Activated CD4-positive, alpha-beta T cell treated with anti-CD3 and anti-CD28 coated beads for 36 hours (primary cell): ENCODE measurements around the gene DENND1C. TPM values are rescaled to one million over a fixed set of nuclear protein-coding genes. Genes with fewer than 3 reads are reported as not detected.

ENCODE experiments used
- ATAC-seq: fragments of 200-7000 bp; cut with Tn5 transposase; one replicate; pipeline ENCODE4 v1.10.0; 2021; ENCODE audit warnings: mild to moderate bottlenecking, moderate library complexity
- CTCF ChIA-PET: fragments of 350-600 bp; sonication (Branson Sonifier 250); formaldehyde crosslinking; loops from one replicate; lab custom pipeline; 2021; ENCODE audit warnings: antibody characterized with exemption; lab: Charles Lee
- POLR2A ChIA-PET: fragments of 350-600 bp; sonication (Branson Sonifier 250); formaldehyde crosslinking; loops from one replicate; lab custom pipeline; 2021; ENCODE audit warnings: antibody characterized with exemption, inconsistent platforms; lab: Charles Lee
- DNase-seq: peaks from one replicate; pipeline ENCODE4 v3.0.0-alpha.2; 2020
- H3K27ac Mint-ChIP-seq: one replicate; pipeline ENCODE4 v1.8.0; 2021; ENCODE audit warnings: mixed read lengths
- H3K27me3 Mint-ChIP-seq: one replicate; pipeline ENCODE4 v1.8.0; 2021; ENCODE audit warnings: mixed read lengths
- H3K36me3 Mint-ChIP-seq: one replicate; pipeline ENCODE4 v1.8.0; 2021; ENCODE audit warnings: low read depth, mixed read lengths
- H3K4me1 Mint-ChIP-seq: one replicate; pipeline ENCODE4 v1.8.0; 2021; ENCODE audit warnings: mixed read lengths
- H3K4me3 Mint-ChIP-seq: one replicate; pipeline ENCODE4 v1.8.0; 2021; ENCODE audit warnings: mild to moderate bottlenecking, moderate library complexity, mixed read lengths
- H3K9me3 Mint-ChIP-seq: one replicate; pipeline ENCODE4 v1.8.0; 2021; ENCODE audit warnings: low read depth, mixed read lengths
- intact Hi-C, 2 experiments: fragments of 100-400 bp; cut with DNase I in 1 of 2; cut with micrococcal nuclease in 1 of 2; formaldehyde crosslinking; loops; one replicate each; pipeline versions ENCODE4 v1.14.2 to v1.15.1; 2022 to 2024; cut with DNase I, micrococcal nuclease
- total RNA-seq, 2 experiments: library from RNA; stranded (reverse); gene quantifications; one replicate each; pipeline ENCODE4 v1.2.3, GENCODE V29; 2021

DENND1C gene
- total RNA-seq, 2 experiments from 2014 or later = 49.5 to 56.3 TPM

DNA sequence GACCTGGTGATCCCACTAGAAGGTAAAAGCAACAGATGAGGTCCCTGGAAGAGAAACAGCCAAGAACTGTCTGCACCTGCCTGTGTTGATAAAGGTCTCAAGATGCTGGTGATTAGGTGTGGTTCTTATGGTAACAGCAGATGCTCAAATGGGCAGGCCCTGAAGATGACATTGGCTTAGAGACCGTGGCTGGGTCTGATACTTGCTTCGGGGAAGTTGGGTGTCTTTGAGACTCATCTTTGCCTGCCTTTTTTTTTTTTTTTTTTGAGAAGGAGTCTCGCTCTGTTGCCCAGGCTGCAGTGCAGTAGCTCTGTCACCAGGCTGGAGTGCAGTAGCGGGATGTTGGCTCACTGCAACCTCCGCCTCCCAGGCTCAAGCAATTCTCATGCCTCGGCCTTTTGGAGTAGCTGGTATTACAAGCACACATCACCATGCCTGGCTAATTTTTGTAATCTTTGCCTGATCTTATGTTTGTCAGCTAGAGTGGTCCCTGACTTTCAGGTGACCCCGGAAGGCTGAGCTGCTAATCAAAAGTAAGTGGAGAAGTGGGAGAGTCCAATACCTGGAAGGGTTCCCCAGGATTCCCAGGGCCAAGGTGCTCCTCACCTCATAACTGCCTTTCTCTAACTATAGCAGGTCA lies 29.9 kb downstream of the DENND1C start:
- no peak for ATAC-seq
- intact Hi-C loops = no loop called here
- ChIA-PET CTCF (interaction anchor here (1.0 kb wide), 1 partner anchor 73 kb away, joined by 3 read pairs; no protein-coding TSS in a partner anchor), POLR2A (no interaction called here)
- Mint-ChIP-seq H3K4me1 (no peaks in the 10 kb centered on the region), H3K4me3 (no peak overlapping the region), H3K27me3 (no peaks in the 10 kb centered on the region), H3K9me3 (peaks cover 18% of the 10 kb centered on the region), H3K36me3 (peaks cover 43% of the 10 kb centered on the region), H3K27ac (no peak overlapping the region)
- no peak for DNase-seq

DNA sequence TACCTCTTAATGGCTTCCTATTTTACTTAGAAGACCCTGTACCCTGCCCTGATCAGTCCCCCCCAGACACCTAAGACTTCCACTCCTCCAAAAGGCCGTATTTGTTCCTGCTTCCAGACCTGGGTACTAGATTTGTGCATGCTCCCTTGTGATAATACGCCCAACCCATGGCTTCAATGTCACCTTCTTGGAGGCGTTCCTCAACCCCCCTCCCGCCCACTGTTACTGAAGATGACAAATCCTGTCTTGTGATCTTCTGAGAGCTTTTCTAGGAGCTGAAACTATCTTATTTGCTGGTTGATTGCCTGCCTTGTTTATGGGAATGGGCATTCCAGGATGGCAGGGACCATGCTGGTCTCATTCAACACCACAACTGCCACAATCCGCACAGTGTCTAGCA lies 31.4 kb downstream of the DENND1C start:
- ChIA-PET CTCF (no interaction called here), POLR2A (no interaction called here)

DNA sequence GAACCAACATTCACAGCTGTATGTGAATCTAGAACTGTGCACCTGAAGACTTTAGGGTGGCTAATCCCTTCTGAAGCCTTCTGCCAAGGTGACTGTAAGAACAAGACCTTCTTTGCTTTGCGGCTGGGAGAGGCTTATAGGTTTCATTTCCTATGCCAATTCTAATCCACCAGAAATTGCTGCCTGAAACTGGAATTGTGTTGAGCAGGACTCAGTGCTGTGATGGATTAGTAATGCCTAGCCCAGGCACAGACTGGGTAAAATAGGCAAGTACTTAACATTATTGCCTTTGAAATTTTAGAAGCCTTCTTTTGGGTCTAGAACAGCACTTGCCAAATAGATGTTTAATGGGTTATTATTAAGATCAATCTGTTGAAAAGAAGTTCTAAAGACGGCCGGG lies 33.5 kb downstream of the DENND1C start:
- no peaks in the 10 kb centered on the region for H3K4me1 Mint-ChIP-seq
- H3K36me3 Mint-ChIP-seq = peaks cover 17% of the 10 kb centered on the region
- no peak for DNase-seq
- peaks cover 1% of the 10 kb centered on the region for H3K9me3 Mint-ChIP-seq
- ChIA-PET POLR2A (no interaction called here), CTCF (interaction anchor here (0.6 kb wide), 1 partner anchor 155 kb away, joined by 3 read pairs; no protein-coding TSS in a partner anchor)
- no peak overlapping the region for H3K27ac Mint-ChIP-seq
- no peaks in the 10 kb centered on the region for H3K27me3 Mint-ChIP-seq
- ATAC-seq = no peak
- intact Hi-C loops = no loop called here
- H3K4me3 Mint-ChIP-seq = no peak overlapping the region

More for the DNA sequence above, 31.4 kb downstream of the DENND1C start:
- Mint-ChIP-seq H3K4me3 (no peak overlapping the region), H3K36me3 (peaks cover 34% of the 10 kb centered on the region), H3K4me1 (no peaks in the 10 kb centered on the region), H3K27ac (no peak overlapping the region), H3K9me3 (peaks cover 11% of the 10 kb centered on the region), H3K27me3 (no peaks in the 10 kb centered on the region)
- ATAC-seq = no peak
- no peak for DNase-seq
- intact Hi-C loops = no loop called here

DNA sequence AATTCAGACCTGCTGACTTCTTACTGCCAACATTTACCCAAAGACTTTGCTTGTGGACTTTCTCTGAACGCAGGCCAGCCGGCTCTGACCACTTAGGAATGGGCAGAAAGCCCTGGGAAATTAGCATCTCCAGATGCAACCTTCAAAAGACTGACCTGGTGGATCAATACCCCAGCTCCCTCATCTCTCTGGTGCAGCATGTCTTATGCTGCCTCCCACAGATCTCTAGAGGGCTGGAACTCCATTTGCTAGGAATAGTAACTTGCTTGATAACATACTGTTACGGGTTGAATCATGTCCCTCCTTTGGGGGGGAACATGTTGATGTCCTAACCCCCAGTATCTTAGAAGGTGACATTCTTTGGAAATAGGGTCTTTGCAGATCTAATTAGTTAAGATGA lies 35.1 kb downstream of the DENND1C start:
- Mint-ChIP-seq H3K27me3 (no peaks in the 10 kb centered on the region), H3K4me3 (no peak overlapping the region), H3K36me3 (peaks cover 12% of the 10 kb centered on the region), H3K4me1 (no peaks in the 10 kb centered on the region), H3K9me3 (peaks cover 1% of the 10 kb centered on the region), H3K27ac (no peak overlapping the region)
- ChIA-PET POLR2A (no interaction called here), CTCF (no interaction called here)
- DNase-seq (no peak), ATAC-seq (no peak)
- intact Hi-C loops = no loop called here

DNA sequence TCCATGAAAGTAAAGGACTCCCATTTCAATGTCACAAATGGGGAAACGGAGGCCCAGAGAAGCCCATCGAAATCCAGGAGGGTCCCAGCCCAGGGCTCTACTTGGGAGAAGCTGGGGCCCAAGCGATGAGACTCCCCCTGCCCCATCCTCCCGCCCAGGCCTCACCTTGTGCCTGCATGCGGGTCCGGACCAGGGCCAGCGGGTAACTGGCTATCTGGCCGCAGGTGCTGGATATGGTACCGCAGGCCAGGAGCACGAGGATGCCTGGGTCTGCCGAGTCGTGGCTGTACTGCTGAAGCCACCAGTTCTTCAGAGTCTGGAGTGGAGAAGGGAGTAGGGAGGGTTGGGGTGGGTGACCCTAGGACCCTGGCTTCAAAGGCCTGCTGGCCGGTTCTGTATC lies 37.6 kb downstream of the DENND1C start:
- H3K27me3 Mint-ChIP-seq = no peaks in the 10 kb centered on the region
- H3K4me1 Mint-ChIP-seq = no peaks in the 10 kb centered on the region
- H3K9me3 Mint-ChIP-seq = peaks cover 1% of the 10 kb centered on the region
- ATAC-seq (no peak), DNase-seq (no peak)
- no peak overlapping the region for H3K27ac Mint-ChIP-seq
- no peak overlapping the region for H3K4me3 Mint-ChIP-seq
- H3K36me3 Mint-ChIP-seq = peaks cover 6% of the 10 kb centered on the region
- intact Hi-C loops = no loop called here
- POLR2A ChIA-PET = no interaction called here
- CTCF ChIA-PET = no interaction called here

DNA sequence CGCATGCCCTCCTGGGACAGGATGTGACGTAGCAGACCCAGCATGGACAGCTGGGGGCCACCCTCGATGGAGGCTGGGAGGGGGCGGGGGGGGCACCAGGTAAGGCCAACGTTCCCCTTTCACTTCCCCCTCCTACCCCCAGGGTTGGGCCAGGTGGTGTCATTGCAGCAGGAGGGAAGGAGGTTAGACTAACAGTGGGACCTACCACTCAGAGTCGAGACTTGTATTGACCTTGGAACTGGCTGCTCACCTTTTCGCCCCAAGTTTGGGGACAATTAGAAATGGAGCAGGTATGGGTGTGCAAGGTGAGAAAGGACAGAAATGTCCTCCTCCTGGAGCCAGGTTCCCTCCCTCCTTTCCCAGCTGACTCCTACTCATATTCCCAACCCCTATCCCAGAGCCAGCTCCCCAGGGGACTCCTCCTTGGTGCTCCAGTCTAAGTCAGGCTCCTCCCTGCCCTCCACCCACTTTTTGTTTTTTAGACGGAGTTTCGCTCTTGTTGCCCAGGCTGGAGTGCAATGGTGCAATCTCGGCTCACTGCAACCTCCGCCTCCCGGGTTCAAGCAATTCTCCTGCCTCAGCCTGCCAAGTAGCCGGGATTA lies 39.4 kb downstream of the DENND1C start:
- ATAC-seq = no peak
- H3K4me3 Mint-ChIP-seq = no peak overlapping the region
- H3K9me3 Mint-ChIP-seq = peaks cover 1% of the 10 kb centered on the region
- no peaks in the 10 kb centered on the region for H3K27me3 Mint-ChIP-seq
- H3K27ac Mint-ChIP-seq = no peak overlapping the region
- ChIA-PET CTCF (interaction anchor here (0.7 kb wide), 1 partner anchor 22 kb away, joined by 4 read pairs; no protein-coding TSS in a partner anchor), POLR2A (no interaction called here)
- H3K4me1 Mint-ChIP-seq = no peaks in the 10 kb centered on the region
- DNase-seq = no peak
- intact Hi-C loops = no loop called here
- peaks cover 6% of the 10 kb centered on the region for H3K36me3 Mint-ChIP-seq

DNA sequence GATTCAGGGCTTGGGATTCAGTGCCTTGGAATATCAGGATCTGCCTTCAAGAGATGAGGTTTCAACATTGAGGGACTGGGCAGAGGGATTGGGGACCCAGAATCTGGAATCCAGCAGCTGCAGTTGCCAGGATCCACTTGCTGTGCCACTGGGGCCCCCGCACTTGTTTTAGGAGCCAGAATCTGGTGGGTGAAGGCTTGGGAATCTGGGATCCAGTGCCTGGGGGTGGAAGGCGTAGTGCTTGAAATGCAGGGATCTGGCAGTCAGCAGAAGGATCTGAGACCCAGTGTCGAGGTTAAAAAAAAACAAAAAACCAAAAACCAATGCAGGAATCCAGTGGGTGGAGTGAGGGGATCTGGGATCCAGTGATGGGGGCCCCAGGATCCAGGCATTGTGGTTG lies 40.7 kb downstream of the DENND1C start:
- Mint-ChIP-seq H3K27me3 (no peaks in the 10 kb centered on the region), H3K4me3 (no peak overlapping the region), H3K4me1 (no peaks in the 10 kb centered on the region), H3K9me3 (no peaks in the 10 kb centered on the region), H3K36me3 (no peaks in the 10 kb centered on the region), H3K27ac (no peak overlapping the region)
- intact Hi-C loops = no loop called here
- POLR2A ChIA-PET = no interaction called here
- CTCF ChIA-PET = no interaction called here
- DNase-seq (no peak), ATAC-seq (no peak)

DNA sequence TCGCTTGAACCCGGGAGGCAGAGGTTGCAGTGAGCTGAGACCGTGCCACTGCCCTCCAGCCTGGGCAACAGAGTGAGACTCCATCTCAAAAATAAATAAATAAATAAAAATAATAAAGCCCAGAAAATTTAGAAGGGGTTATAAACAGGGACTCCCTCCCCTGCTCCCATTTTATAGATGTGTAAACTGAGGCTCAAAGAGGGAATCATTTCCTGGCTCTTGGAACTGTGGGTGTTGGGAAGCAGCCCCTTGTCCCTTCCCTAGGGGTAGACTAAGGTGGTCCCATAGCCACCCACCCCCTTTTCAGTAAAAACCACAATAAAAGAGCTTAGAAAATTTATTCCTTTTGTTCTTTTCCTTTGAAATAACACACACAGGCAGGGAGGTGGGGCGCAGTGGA lies 41.8 kb downstream of the DENND1C start:
- DNase-seq (no peak), ATAC-seq (no peak)
- Mint-ChIP-seq H3K4me1 (no peaks in the 10 kb centered on the region), H3K9me3 (no peaks in the 10 kb centered on the region), H3K27ac (no peak overlapping the region), H3K4me3 (no peak overlapping the region), H3K27me3 (no peaks in the 10 kb centered on the region), H3K36me3 (no peaks in the 10 kb centered on the region)
- intact Hi-C loops = no loop called here
- CTCF ChIA-PET = no interaction called here
- POLR2A ChIA-PET = no interaction called here

DNA sequence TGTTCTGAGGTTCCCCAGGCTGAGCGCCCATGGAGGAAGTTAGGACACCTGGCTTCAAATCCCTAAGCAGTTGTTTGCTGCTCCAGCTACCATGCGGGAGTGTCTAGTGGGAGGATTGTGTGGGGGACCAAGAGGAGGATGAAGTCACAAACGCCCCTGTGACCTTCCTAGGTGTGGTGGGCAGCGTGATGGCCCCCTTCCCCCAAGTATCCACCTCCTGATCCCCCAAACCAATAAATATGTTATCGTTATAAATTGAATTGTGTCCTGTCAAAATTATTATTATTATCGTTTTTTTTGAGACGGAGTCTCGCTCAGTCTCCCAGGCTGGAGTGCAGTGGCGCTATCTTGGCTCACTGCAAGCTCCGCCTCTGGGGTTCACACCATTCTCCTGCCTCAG lies 47.9 kb downstream of the DENND1C start, which contains the start of gene SLC25A41:
Gene SLC25A41 (minus strand): TSS at position 101 of the 400 bp plus-strand sequence. CDS start 70 bp downstream, at position 31.
- DNase-seq = no peak
- Mint-ChIP-seq H3K27me3 (no peaks in the 10 kb centered on the region), H3K9me3 (no peaks in the 10 kb centered on the region), H3K4me1 (no peaks in the 10 kb centered on the region), H3K27ac (no peak within 1 kb of the TSS), H3K36me3 (no peaks in the 10 kb centered on the region), H3K4me3 (no peak within 1 kb of the TSS)
- CTCF ChIA-PET = no interaction called here
- intact Hi-C loops = no loop called here
- POLR2A ChIA-PET = no interaction called here
- no peak for ATAC-seq

DNA sequence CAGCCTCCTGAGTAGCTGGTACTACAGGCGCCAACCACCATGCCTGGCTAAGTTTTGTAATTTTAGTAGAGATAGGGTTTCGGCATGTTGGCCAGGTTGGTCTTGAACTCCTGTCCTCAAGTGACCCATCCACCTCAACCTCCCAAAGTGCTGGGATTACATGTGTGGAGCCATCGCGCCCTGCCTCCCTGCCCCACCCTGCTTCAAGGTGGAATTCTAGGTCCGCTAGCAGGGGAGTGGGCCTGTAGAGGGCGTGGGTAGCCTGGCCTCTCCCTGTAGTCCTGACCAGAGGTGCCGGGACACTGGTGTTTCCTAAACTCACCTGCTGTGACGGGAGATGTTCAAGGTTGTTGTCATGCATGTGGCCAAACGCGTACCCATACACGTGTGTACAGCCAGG lies 48.4 kb downstream of the DENND1C start:
- Mint-ChIP-seq H3K36me3 (no peaks in the 10 kb centered on the region), H3K4me3 (no peak overlapping the region), H3K9me3 (no peaks in the 10 kb centered on the region), H3K4me1 (no peaks in the 10 kb centered on the region), H3K27me3 (no peaks in the 10 kb centered on the region), H3K27ac (no peak overlapping the region)
- intact Hi-C loops = no loop called here
- DNase-seq = no peak
- ChIA-PET POLR2A (no interaction called here), CTCF (interaction anchor here (0.6 kb wide), 1 partner anchor 97 kb away, joined by 3 read pairs; no protein-coding TSS in a partner anchor)
- ATAC-seq = no peak

DNA sequence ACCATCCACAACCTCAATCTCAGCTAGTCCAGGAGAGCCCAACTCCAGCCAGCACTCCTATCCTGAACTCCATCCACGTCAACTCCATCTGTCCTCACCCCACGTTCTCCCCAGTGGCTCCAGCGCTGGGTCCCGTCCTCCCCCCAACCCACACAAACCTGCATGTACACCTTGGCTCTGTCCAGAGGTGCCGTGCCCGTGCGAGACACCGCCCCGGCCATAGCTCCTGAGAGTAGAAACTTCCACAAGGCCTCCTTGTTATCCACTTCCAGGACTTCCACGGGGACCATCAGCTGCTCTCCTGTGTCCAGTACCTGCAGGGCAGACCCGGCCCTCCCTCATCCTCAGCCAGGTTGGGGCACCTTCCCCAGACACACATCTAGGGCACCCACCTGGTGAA lies 49.7 kb downstream of the DENND1C start:
- Mint-ChIP-seq H3K4me1 (no peaks in the 10 kb centered on the region), H3K27ac (no peak overlapping the region), H3K4me3 (no peak overlapping the region), H3K9me3 (no peaks in the 10 kb centered on the region), H3K27me3 (no peaks in the 10 kb centered on the region), H3K36me3 (no peaks in the 10 kb centered on the region)
- DNase-seq (no peak), ATAC-seq (no peak)
- POLR2A ChIA-PET = interaction anchor here (0.6 kb wide), 1 partner anchor 33 kb away, joined by 3 read pairs; no protein-coding TSS in a partner anchor
- CTCF ChIA-PET = interaction anchor here (0.6 to 1.0 kb wide), 2 partner anchors 74 to 246 kb away, joined by 3 to 4 read pairs; no protein-coding TSS in a partner anchor
- intact Hi-C loops = no loop called here
